ENCODE data around the gene AMPD3.

Gene AMPD3

DNA sequence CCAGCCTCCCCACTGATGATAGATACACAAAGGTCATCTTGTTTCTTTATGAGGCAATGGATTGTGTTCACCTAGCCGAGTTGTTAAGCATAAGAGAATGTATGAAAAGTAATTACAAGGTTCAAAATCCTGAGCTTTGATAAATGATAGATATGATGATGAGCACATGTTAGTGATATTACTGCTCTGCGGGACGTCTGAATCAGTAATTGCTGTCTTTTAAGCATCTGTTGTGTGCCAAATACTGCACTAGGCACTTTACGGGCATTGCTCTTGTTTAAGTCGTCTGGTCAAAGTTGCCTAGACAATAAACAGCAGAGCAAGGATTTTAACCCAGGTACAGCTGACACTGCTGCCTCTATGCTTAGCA lies 86.5 kb downstream of the AMPD3 start:
- Histone ChIP-seq H3K27me3 (ENCODE audit: insufficient read depth, low read length) (no peaks in the 10 kb centered on the region), H3K18ac (ENCODE audit: low read length) (no peak overlapping the region), H4K8ac (ENCODE audit: low read depth, low read length) (peak overlapping the region; percentile 72), H4K91ac (ENCODE audit: low read depth, low read length) (peak overlapping the region; percentile 56), H3K4me3 (ENCODE audit: low read depth, low read length) (no peak overlapping the region), H3K4me1 (ENCODE audit: control insufficient read depth in 1 of 2, insufficient read depth in 2 of 2, low read length in 2 of 2) (no peaks in the 10 kb centered on the region), H3K79me1 (ENCODE audit: low read length) (peaks cover 4% of the 10 kb centered on the region), H2BK5ac (ENCODE audit: low read depth, low read length, poor library complexity) (no peak overlapping the region), H3K4ac (ENCODE audit: low read depth, low read length) (no peak overlapping the region), H3K79me2 (ENCODE audit: control insufficient read depth, insufficient read depth, low read length, poor library complexity) (no peaks in the 10 kb centered on the region), H3K27ac (ENCODE audit: low read depth, low read length) (no peak overlapping the region), H3K23ac (ENCODE audit: low read length) (no peak overlapping the region), H2AK5ac (ENCODE audit: low read length) (no peak overlapping the region), H3K14ac (ENCODE audit: low read length) (no peak overlapping the region), H3K9ac (ENCODE audit: low read length) (no peak overlapping the region), H2BK12ac (ENCODE audit: low read length) (no peak overlapping the region), H4K12ac (ENCODE audit: low read depth, low read length) (no peak overlapping the region), H2AFZ (ENCODE audit: insufficient read depth, low read length, poor library complexity) (peak overlapping the region; percentile 50), H3K4me2 (ENCODE audit: low read length) (peak overlapping the region; percentile 83), H3K36me3 (ENCODE audit: control insufficient read depth in 1 of 2, insufficient read depth in 2 of 2, low read length in 2 of 2) (no peaks in the 10 kb centered on the region), H3K9me3 (ENCODE audit: insufficient read depth, low read depth, low read length) (no peaks in the 10 kb centered on the region), H2BK120ac (ENCODE audit: insufficient read depth, low read length, poor library complexity) (peak overlapping the region; percentile 57)
- peak; percentile 3 to 44 for DNase-seq
- WGBS (ENCODE audit: extremely low coverage, insufficient coverage, insufficient read length), result no CpG with 5 or more reads among the region's 5 CpGs

DNA sequence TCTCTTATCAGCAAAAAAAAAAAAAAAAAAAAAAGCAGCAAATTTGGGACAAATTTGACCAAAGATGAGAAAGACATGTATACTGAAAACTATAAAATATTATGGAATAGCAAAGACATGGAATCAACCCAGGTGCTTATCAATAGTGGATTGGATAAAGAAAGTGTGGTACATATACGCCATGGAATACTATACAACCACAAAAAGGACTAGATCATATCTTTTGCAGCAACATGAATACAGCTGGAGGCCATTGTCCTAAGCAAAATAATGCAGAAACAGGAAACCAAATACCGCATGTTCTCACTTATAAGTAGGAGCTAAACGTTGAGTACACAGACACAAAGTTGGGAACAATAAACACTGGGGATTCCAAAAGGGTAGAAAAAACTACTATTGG lies 87.7 kb downstream of the AMPD3 start:
- H3K23ac ChIP-seq (ENCODE audit: low read length), result no peak overlapping the region
- H2AK5ac ChIP-seq (ENCODE audit: low read length), result no peak overlapping the region
- no peak overlapping the region for H2BK120ac ChIP-seq (ENCODE audit: insufficient read depth, low read length, poor library complexity)
- H4K8ac ChIP-seq (ENCODE audit: low read depth, low read length), result no peak overlapping the region
- no CpG with 5 or more reads among the region's 3 CpGs for WGBS (ENCODE audit: extremely low coverage, insufficient coverage, insufficient read length)
- no peak overlapping the region for H3K4me3 ChIP-seq (ENCODE audit: low read depth, low read length)
- H2AFZ ChIP-seq (ENCODE audit: insufficient read depth, low read length, poor library complexity), result no peak overlapping the region
- no peaks in the 10 kb centered on the region for H3K36me3 ChIP-seq (ENCODE audit: control insufficient read depth in 1 of 2, insufficient read depth in 2 of 2, low read length in 2 of 2)
- no peak overlapping the region for H4K12ac ChIP-seq (ENCODE audit: low read depth, low read length)
- no peak for DNase-seq
- H2BK5ac ChIP-seq (ENCODE audit: low read depth, low read length, poor library complexity), result no peak overlapping the region
- no peak overlapping the region for H3K27ac ChIP-seq (ENCODE audit: low read depth, low read length)
- H3K27me3 ChIP-seq (ENCODE audit: insufficient read depth, low read length), result no peaks in the 10 kb centered on the region
- H3K4me1 ChIP-seq (ENCODE audit: control insufficient read depth in 1 of 2, insufficient read depth in 2 of 2, low read length in 2 of 2), result no peaks in the 10 kb centered on the region
- H3K79me1 ChIP-seq (ENCODE audit: low read length), result peaks cover 4% of the 10 kb centered on the region
- no peak overlapping the region for H3K18ac ChIP-seq (ENCODE audit: low read length)
- H2BK12ac ChIP-seq (ENCODE audit: low read length), result no peak overlapping the region
- no peak overlapping the region for H4K91ac ChIP-seq (ENCODE audit: low read depth, low read length)
- H3K14ac ChIP-seq (ENCODE audit: low read length), result no peak overlapping the region
- no peak overlapping the region for H3K4me2 ChIP-seq (ENCODE audit: low read length)
- no peak overlapping the region for H3K4ac ChIP-seq (ENCODE audit: low read depth, low read length)
- H3K9me3 ChIP-seq (ENCODE audit: insufficient read depth, low read depth, low read length), result no peaks in the 10 kb centered on the region
- H3K9ac ChIP-seq (ENCODE audit: low read length), result no peak overlapping the region
- no peaks in the 10 kb centered on the region for H3K79me2 ChIP-seq (ENCODE audit: control insufficient read depth, insufficient read depth, low read length, poor library complexity)

GRCh38 chr11:10543782-10544181 lies 88.7 kb downstream of the AMPD3 start:
- Histone ChIP-seq H3K36me3 (ENCODE audit: control insufficient read depth in 1 of 2, insufficient read depth in 2 of 2, low read length in 2 of 2) (no peaks in the 10 kb centered on the region), H3K4me1 (ENCODE audit: control insufficient read depth in 1 of 2, insufficient read depth in 2 of 2, low read length in 2 of 2) (no peaks in the 10 kb centered on the region), H2BK120ac (ENCODE audit: insufficient read depth, low read length, poor library complexity) (no peak overlapping the region), H3K79me1 (ENCODE audit: low read length) (peaks cover 4% of the 10 kb centered on the region), H3K9ac (ENCODE audit: low read length) (no peak overlapping the region), H2BK12ac (ENCODE audit: low read length) (no peak overlapping the region), H4K8ac (ENCODE audit: low read depth, low read length) (no peak overlapping the region), H3K4ac (ENCODE audit: low read depth, low read length) (no peak overlapping the region), H4K12ac (ENCODE audit: low read depth, low read length) (no peak overlapping the region), H3K23ac (ENCODE audit: low read length) (no peak overlapping the region), H2AFZ (ENCODE audit: insufficient read depth, low read length, poor library complexity) (no peak overlapping the region), H3K4me2 (ENCODE audit: low read length) (no peak overlapping the region), H2BK5ac (ENCODE audit: low read depth, low read length, poor library complexity) (no peak overlapping the region), H3K9me3 (ENCODE audit: insufficient read depth, low read depth, low read length) (no peaks in the 10 kb centered on the region), H3K18ac (ENCODE audit: low read length) (no peak overlapping the region), H2AK5ac (ENCODE audit: low read length) (no peak overlapping the region), H3K27me3 (ENCODE audit: insufficient read depth, low read length) (no peaks in the 10 kb centered on the region), H3K27ac (ENCODE audit: low read depth, low read length) (no peak overlapping the region), H3K4me3 (ENCODE audit: low read depth, low read length) (no peak overlapping the region), H3K14ac (ENCODE audit: low read length) (no peak overlapping the region), H4K91ac (ENCODE audit: low read depth, low read length) (no peak overlapping the region), H3K79me2 (ENCODE audit: control insufficient read depth, insufficient read depth, low read length, poor library complexity) (no peaks in the 10 kb centered on the region)
- DNase-seq, result no peak
- no CpG with 5 or more reads among the region's 14 CpGs for WGBS (ENCODE audit: extremely low coverage, insufficient coverage, insufficient read length)

- DNase-seq, result no peak
- Histone ChIP-seq H3K9me3 (ENCODE audit: insufficient read depth, low read depth, low read length) (no peaks in the 10 kb centered on the region), H3K4me2 (ENCODE audit: low read length) (no peak overlapping the region), H4K12ac (ENCODE audit: low read depth, low read length) (no peak overlapping the region), H4K91ac (ENCODE audit: low read depth, low read length) (no peak overlapping the region), H2BK120ac (ENCODE audit: insufficient read depth, low read length, poor library complexity) (no peak overlapping the region), H3K18ac (ENCODE audit: low read length) (no peak overlapping the region), H2AFZ (ENCODE audit: insufficient read depth, low read length, poor library complexity) (no peak overlapping the region), H3K79me1 (ENCODE audit: low read length) (peaks cover 4% of the 10 kb centered on the region), H3K4me1 (ENCODE audit: control insufficient read depth in 1 of 2, insufficient read depth in 2 of 2, low read length in 2 of 2) (no peaks in the 10 kb centered on the region), H4K8ac (ENCODE audit: low read depth, low read length) (no peak overlapping the region), H3K36me3 (ENCODE audit: control insufficient read depth in 1 of 2, insufficient read depth in 2 of 2, low read length in 2 of 2) (no peaks in the 10 kb centered on the region), H3K27me3 (ENCODE audit: insufficient read depth, low read length) (no peaks in the 10 kb centered on the region), H3K27ac (ENCODE audit: low read depth, low read length) (no peak overlapping the region), H3K14ac (ENCODE audit: low read length) (no peak overlapping the region), H2AK5ac (ENCODE audit: low read length) (no peak overlapping the region), H2BK5ac (ENCODE audit: low read depth, low read length, poor library complexity) (no peak overlapping the region), H3K9ac (ENCODE audit: low read length) (no peak overlapping the region), H3K4me3 (ENCODE audit: low read depth, low read length) (no peak overlapping the region), H3K79me2 (ENCODE audit: control insufficient read depth, insufficient read depth, low read length, poor library complexity) (no peaks in the 10 kb centered on the region), H3K4ac (ENCODE audit: low read depth, low read length) (no peak overlapping the region), H3K23ac (ENCODE audit: low read length) (no peak overlapping the region), H2BK12ac (ENCODE audit: low read length) (no peak overlapping the region)
- no CpG with 5 or more reads among the region's 7 CpGs for WGBS (ENCODE audit: extremely low coverage, insufficient coverage, insufficient read length)
Observed at GRCh38 chr11:10544491-10545465, 89.7 kb downstream of the AMPD3 start.
